Astrocyte (in vitro differentiated cells and primary cell): Measurements from ENCODE around the gene NCR3LG1. TPM values are rescaled to one million over a fixed set of nuclear protein-coding genes. Genes with fewer than 3 reads are reported as not detected.

Experiments
- DNase-seq: peaks from one replicate; pipeline ENCODE4 v3.0.0-alpha.2; 2010; ENCODE audit warnings: low read depth
- FAIRE-seq: peaks from 2 replicates; lab custom pipeline; 2011; peaks lifted over from hg19 to GRCh38; lab: Jason Lieb, UNC
- H2AFZ ChIP-seq: 2 replicates; pipeline ENCODE4 v1.6.0; 2012; ENCODE audit warnings: low read depth, low read length, inconsistent platforms
- H3K27ac ChIP-seq: 2 replicates; pipeline ENCODE4 v1.5.1; 2011; ENCODE audit warnings: low read depth, low read length, inconsistent platforms
- H3K27me3 ChIP-seq: 2 replicates; pipeline ENCODE4 v1.6.0; 2011; ENCODE audit warnings: low read length, inconsistent platforms; ENCODE audit not compliant: insufficient read depth
- H3K36me3 ChIP-seq: 2 replicates; pipeline ENCODE4 v1.5.1; 2011; ENCODE audit warnings: low read length, inconsistent platforms; ENCODE audit not compliant: insufficient read depth
- H3K4me1 ChIP-seq: 2 replicates; pipeline ENCODE4 v1.5.1; 2011; ENCODE audit warnings: low read length, inconsistent platforms; ENCODE audit not compliant: insufficient read depth
- H3K4me2 ChIP-seq: 2 replicates; pipeline ENCODE4 v1.6.0; 2012; ENCODE audit warnings: low read length, inconsistent platforms
- H3K4me3 ChIP-seq: 2 replicates; pipeline ENCODE4 v1.5.1; 2011; ENCODE audit warnings: low read depth, mild to moderate bottlenecking, low read length, inconsistent platforms; ENCODE audit not compliant: insufficient read depth
- H3K79me2 ChIP-seq: 2 replicates; pipeline ENCODE4 v1.6.0; 2012; ENCODE audit warnings: mild to moderate bottlenecking, low read length, inconsistent platforms; ENCODE audit not compliant: insufficient read depth
- H3K9ac ChIP-seq: 2 replicates; pipeline ENCODE4 v1.6.0; 2012; ENCODE audit warnings: mild to moderate bottlenecking, low read length, inconsistent platforms
- H3K9me3 ChIP-seq: 2 replicates; pipeline ENCODE4 v1.5.1; 2012; ENCODE audit warnings: low read depth, mild to moderate bottlenecking, low read length, inconsistent platforms; ENCODE audit not compliant: insufficient read depth
- H4K20me1 ChIP-seq: 2 replicates; pipeline ENCODE4 v1.6.0; 2012; ENCODE audit warnings: low read length, inconsistent platforms; ENCODE audit not compliant: insufficient read depth
- H3K27ac Mint-ChIP-seq: one replicate; pipeline ENCODE4 v1.8.0; 2021; ENCODE audit warnings: mild to moderate bottlenecking, mixed read lengths; ENCODE audit not compliant: unreplicated experiment
- H3K27me3 Mint-ChIP-seq: one replicate; pipeline ENCODE4 v1.8.0; 2021; ENCODE audit warnings: low read depth, mixed read lengths; ENCODE audit not compliant: unreplicated experiment
- H3K36me3 Mint-ChIP-seq: one replicate; pipeline ENCODE4 v1.8.0; 2021; ENCODE audit warnings: low read depth, mixed read lengths; ENCODE audit not compliant: unreplicated experiment
- H3K4me1 Mint-ChIP-seq: one replicate; pipeline ENCODE4 v1.8.0; 2021; ENCODE audit warnings: low read depth, mixed read lengths; ENCODE audit not compliant: unreplicated experiment
- H3K4me3 Mint-ChIP-seq: one replicate; pipeline ENCODE4 v1.8.0; 2021; ENCODE audit warnings: mild to moderate bottlenecking, moderate library complexity, mixed read lengths; ENCODE audit not compliant: unreplicated experiment
- H3K9me3 Mint-ChIP-seq: one replicate; pipeline ENCODE4 v1.8.0; 2021; ENCODE audit warnings: mild to moderate bottlenecking, mixed read lengths; ENCODE audit not compliant: unreplicated experiment
- CTCF ChIP-seq: IDR thresholded peaks from 2 replicates; pipeline ENCODE4 v1.5.1; 2011; ENCODE audit warnings: low read depth, mild to moderate bottlenecking, inconsistent platforms, low read length, moderate library complexity; ENCODE audit not compliant: insufficient read depth
- EZH2 ChIP-seq: IDR thresholded peaks from 2 replicates; pipeline ENCODE4 v1.6.1; 2012; ENCODE audit warnings: mild to moderate bottlenecking, low read length, inconsistent platforms; ENCODE audit not compliant: insufficient read depth
- total RNA-seq: library from RNA; stranded (reverse); gene quantifications from 2 replicates; pipeline ENCODE4 v1.2.1, GENCODE V29; 2021

NCR3LG1 gene
- total RNA-seq, 1 donor from 2014 or later: 3.3 TPM

GRCh38 chr11:17384002-17384511, 32.5 kb downstream of the NCR3LG1 start:
- no peak overlapping the region for H3K4me3 ChIP-seq
- no peaks in the 10 kb centered on the region for H3K79me2 ChIP-seq
- H4K20me1 ChIP-seq: no peaks in the 10 kb centered on the region
- no peak overlapping the region for H3K9ac ChIP-seq
- no peaks in the 10 kb centered on the region for H3K27me3 ChIP-seq
- no peak for FAIRE-seq
- Mint-ChIP-seq H3K27ac (no peak overlapping the region), H3K4me3 (no peak overlapping the region), H3K27me3 (peaks cover 22% of the 10 kb centered on the region), H3K9me3 (peaks cover 4% of the 10 kb centered on the region), H3K36me3 (peaks cover 7% of the 10 kb centered on the region), H3K4me1 (peaks cover 23% of the 10 kb centered on the region)
- H2AFZ ChIP-seq: no peak overlapping the region
- peaks cover 19% of the 10 kb centered on the region for H3K4me1 ChIP-seq
- peak; percentile 48 for DNase-seq
- TF ChIP-seq EZH2 (no peak), CTCF (peak; percentile 87)
- H3K9me3 ChIP-seq: no peaks in the 10 kb centered on the region
- H3K27ac ChIP-seq: no peak overlapping the region
- no peak overlapping the region for H3K4me2 ChIP-seq
- H3K36me3 ChIP-seq: no peaks in the 10 kb centered on the region

DNA sequence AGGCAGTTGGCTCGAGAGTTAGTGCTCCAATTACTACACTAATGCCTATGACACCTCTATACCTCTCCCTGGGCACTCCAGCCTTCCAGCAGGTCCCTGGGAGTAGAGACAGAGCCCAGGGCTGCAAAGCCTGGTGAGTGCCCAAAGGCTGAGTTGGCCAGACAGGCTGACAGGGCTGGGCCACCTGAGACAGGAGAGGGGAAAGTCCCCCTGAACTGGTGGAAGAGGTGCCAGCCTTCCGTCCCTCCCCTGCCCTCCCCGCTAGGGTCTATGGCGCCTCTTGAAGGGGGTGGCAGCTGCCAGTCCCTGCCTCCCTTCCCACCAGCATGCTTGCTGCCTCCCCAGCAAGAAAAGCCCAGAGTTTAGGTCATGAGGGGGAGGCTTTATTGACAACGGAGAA, 33.9 kb downstream of the NCR3LG1 start:
- Mint-ChIP-seq H3K27me3 (peaks cover 29% of the 10 kb centered on the region), H3K9me3 (no peaks in the 10 kb centered on the region), H3K4me3 (no peak overlapping the region), H3K4me1 (peaks cover 23% of the 10 kb centered on the region), H3K27ac (no peak overlapping the region), H3K36me3 (peaks cover 3% of the 10 kb centered on the region)
- Histone ChIP-seq H3K9ac (no peak overlapping the region), H4K20me1 (no peaks in the 10 kb centered on the region), H3K4me3 (no peak overlapping the region), H3K4me2 (no peak overlapping the region), H3K4me1 (peaks cover 21% of the 10 kb centered on the region), H3K36me3 (no peaks in the 10 kb centered on the region), H2AFZ (no peak overlapping the region), H3K27me3 (peaks cover 9% of the 10 kb centered on the region), H3K79me2 (no peaks in the 10 kb centered on the region), H3K27ac (no peak overlapping the region), H3K9me3 (no peaks in the 10 kb centered on the region)
- no peak for TF ChIP-seq EZH2
- TF ChIP-seq CTCF: no peak
- DNase-seq: no peak
- no peak for FAIRE-seq

- Histone ChIP-seq H3K79me2 (no peaks in the 10 kb centered on the region), H3K27ac (no peak overlapping the region), H4K20me1 (no peaks in the 10 kb centered on the region), H3K9ac (no peak overlapping the region), H3K9me3 (no peaks in the 10 kb centered on the region), H3K36me3 (no peaks in the 10 kb centered on the region), H3K4me1 (peaks cover 17% of the 10 kb centered on the region), H3K4me3 (no peak overlapping the region), H2AFZ (no peak overlapping the region), H3K4me2 (no peak overlapping the region), H3K27me3 (peaks cover 9% of the 10 kb centered on the region)
- DNase-seq (no peak), FAIRE-seq (no peak)
- Mint-ChIP-seq H3K27ac (no peak overlapping the region), H3K9me3 (peaks cover under 1% of the 10 kb centered on the region), H3K4me1 (peaks cover 22% of the 10 kb centered on the region), H3K4me3 (no peak overlapping the region), H3K27me3 (peaks cover 29% of the 10 kb centered on the region), H3K36me3 (peaks cover 3% of the 10 kb centered on the region)
- TF ChIP-seq CTCF (no peak), EZH2 (no peak)
Measured at GRCh38 chr11:17385926-17386325, 34.3 kb downstream of the NCR3LG1 start.
